ENCODE data around the gene SERPINA9. TPM values are rescaled to one million over a fixed set of nuclear protein-coding genes. Genes with fewer than 3 reads are reported as not detected.

Gene SERPINA9
- total and polyA plus RNA-seq, 2 of the 8 experiments (the other 6 are each of a cell fraction or from before 2014, with no cell fraction given): not detected

GRCh38 chr14:94478420-94478819 is 2.4 kb upstream of the SERPINA9 start:
- no peak overlapping the region for H3K9ac ChIP-seq (replicated peaks in 1 of 4; ENCODE audit: extremely low read depth in 1 of 4, low read depth in 3 of 4, low read length in 3 of 4)
- peaks cover 0 to 5% (median 1%) of the 10 kb centered on the region in 4 experiments; a peak in 3 of 7 replicates for H3K4me1 ChIP-seq (replicated peaks in 1 of 4; ENCODE audit: control insufficient read depth in 3 of 4, insufficient read depth in 4 of 4, low read length in 3 of 4)
- no peak overlapping the region for H3K14ac ChIP-seq (ENCODE audit: insufficient read length)
- no peaks in the 10 kb centered on the region for H4K20me1 ChIP-seq (replicated peaks in 1 of 2; ENCODE audit: control insufficient read depth in 1 of 2, insufficient read depth in 2 of 2, low read length in 2 of 2)
- H2BK15ac ChIP-seq (ENCODE audit: low read length): no peak overlapping the region
- H3K56ac ChIP-seq (replicated peaks; ENCODE audit: insufficient read length, low read depth, low read length): no peak overlapping the region
- FAIRE-seq: no peak
- H3K4ac ChIP-seq (replicated peaks; ENCODE audit: insufficient read length, low read depth, low read length): no peak overlapping the region
- TF ChIP-seq BCL11A (IDR thresholded peaks at IDR 0.05; ENCODE audit: low read depth in 2 of 2, low read length in 2 of 2): no peak
- no peak for TF ChIP-seq SP1 (IDR thresholded peaks at IDR 0.05; ENCODE audit: low read depth, low read length)
- TF ChIP-seq ATF2 (IDR thresholded peaks at IDR 0.05; ENCODE audit: low read length): no peak
- no peak for TF ChIP-seq USF2 (IDR thresholded peaks at IDR 0.05; ENCODE audit: low read length)
- H3K23me2 ChIP-seq (ENCODE audit: low read depth, low read length): no peaks in the 10 kb centered on the region
- peaks cover 12 to 17% of the 10 kb centered on the region in 2 experiments for H3K9me3 ChIP-seq (ENCODE audit: insufficient read depth in 2 of 2, low read depth in 1 of 2, low read length in 1 of 2)
- no peak overlapping the region for H3K27ac ChIP-seq (ENCODE audit: low read depth, low read length)
- H3K79me1 ChIP-seq (ENCODE audit: low read depth, low read length): no peaks in the 10 kb centered on the region
- no peak overlapping the region for H2BK120ac ChIP-seq (replicated peaks; ENCODE audit: low read depth, low read length)
- no peaks in the 10 kb centered on the region for H3K79me2 ChIP-seq (ENCODE audit: control insufficient read depth in 1 of 2, insufficient read depth in 2 of 2, low read length in 2 of 2)
- H3K18ac ChIP-seq (ENCODE audit: extremely low read depth, low read length): no peak overlapping the region
- H3K23ac ChIP-seq (ENCODE audit: insufficient read length): no peak overlapping the region
- H3K4me2 ChIP-seq (ENCODE audit: insufficient read depth in 1 of 2, low read depth in 2 of 2, low read length in 2 of 2): no peak overlapping the region
- H3K27me3 ChIP-seq (replicated peaks in 1 of 4; ENCODE audit: control insufficient read depth in 3 of 4, extremely low read depth in 1 of 4, insufficient read depth in 3 of 4, low read length in 3 of 4): no peaks in the 10 kb centered on the region; a peak in 1 of 7 replicates
- H2BK20ac ChIP-seq (ENCODE audit: low read length): no peak overlapping the region
- H2BK12ac ChIP-seq (ENCODE audit: low read depth, low read length): no peak overlapping the region
- H4K91ac ChIP-seq (replicated peaks; ENCODE audit: insufficient read length, low read length): no peak overlapping the region
- H2AFZ ChIP-seq (ENCODE audit: low read length): no peak overlapping the region
- CTCF ChIA-PET (ENCODE audit: partially characterized antibody): interaction anchor here (0.7 to 4.6 kb wide), 4 partner anchors 8 to 66 kb away, joined by 3 to 51 read pairs (median 8); no protein-coding TSS in a partner anchor
- H4K8ac ChIP-seq (ENCODE audit: extremely low read depth, insufficient read depth, low read length): no peak overlapping the region
- no peak overlapping the region for H3K4me3 ChIP-seq (ENCODE audit: extremely low read depth in 1 of 4, insufficient read depth in 2 of 4, low read depth in 3 of 4, low read length in 4 of 4)
- no peak overlapping the region for H4K5ac ChIP-seq (ENCODE audit: insufficient read length, low read depth, low read length)
- H2AK5ac ChIP-seq (ENCODE audit: low read depth, low read length): no peak overlapping the region
- DNase-seq (ENCODE audit: low read depth in 1 of 2, low spot score in 2 of 2): no peak
- no peaks in the 10 kb centered on the region; a peak in 1 of 8 replicates for H3K36me3 ChIP-seq (ENCODE audit: control insufficient read depth in 2 of 4, insufficient read depth in 4 of 4, low read length in 3 of 4)
- POLR2A ChIA-PET (ENCODE audit: partially characterized antibody): no interaction called here
- H2BK5ac ChIP-seq (ENCODE audit: low read depth, low read length): no peak overlapping the region

Measured in H1 (cell line).